Inflammatory macrophage (primary cell): ENCODE results near the gene KRTAP1-4.
"Not testable (repeated sequence)": the region's sequence is repeated elsewhere in the genome, so short reads cannot be mapped to it uniquely, and the experiment has no call there.

ENCODE experiments used
- DNase-seq, 2 donors: peaks; one replicate each; pipeline ENCODE4 v3.0.0-alpha.2; 2020 to 2022

The KRTAP1-4 gene

DNA sequence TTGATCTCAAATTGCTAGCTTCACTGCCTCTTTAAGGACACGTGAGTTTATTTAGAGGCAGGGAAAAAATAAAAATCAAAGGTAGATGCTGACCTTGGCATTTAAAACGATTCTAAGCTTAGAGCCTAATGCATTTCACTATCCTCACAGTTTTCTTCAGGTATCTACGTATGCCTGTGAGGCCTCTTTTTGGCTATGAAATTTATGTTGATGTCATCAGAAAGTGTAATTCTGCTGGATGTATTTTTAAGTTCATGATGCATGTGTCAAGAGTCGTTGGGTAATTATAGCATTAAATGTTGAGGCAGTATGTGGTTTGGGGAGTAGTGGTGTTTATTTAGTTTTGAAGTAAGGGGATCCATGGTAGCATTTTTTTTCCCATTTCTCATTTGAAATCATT, 26.1 kb downstream of the KRTAP1-4 start:
- DNase-seq = no peak

- DNase-seq = no peak
Measured at GRCh38 chr17:41002814-41003213, 27.2 kb downstream of the KRTAP1-4 start.

DNA sequence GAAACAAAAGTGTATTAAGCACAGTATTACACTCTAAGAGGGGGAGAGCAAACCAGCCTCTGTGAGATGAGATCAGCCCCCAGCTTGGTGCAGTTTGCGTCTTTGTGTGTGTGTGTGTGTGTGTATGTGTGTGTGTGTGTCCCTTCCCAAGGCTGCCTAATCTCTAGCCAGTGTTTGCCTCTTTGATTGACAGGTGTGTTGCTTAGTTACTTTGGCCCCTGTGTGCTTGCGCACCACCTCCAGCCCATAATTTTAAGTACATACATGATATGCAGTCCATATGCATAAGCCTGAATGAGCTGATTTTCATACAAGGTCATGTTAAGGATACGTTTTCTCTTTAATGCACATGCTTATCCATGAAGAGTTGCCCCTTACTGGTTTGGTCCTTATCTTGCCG, 28.2 kb downstream of the KRTAP1-4 start:
- no peak for DNase-seq

DNA sequence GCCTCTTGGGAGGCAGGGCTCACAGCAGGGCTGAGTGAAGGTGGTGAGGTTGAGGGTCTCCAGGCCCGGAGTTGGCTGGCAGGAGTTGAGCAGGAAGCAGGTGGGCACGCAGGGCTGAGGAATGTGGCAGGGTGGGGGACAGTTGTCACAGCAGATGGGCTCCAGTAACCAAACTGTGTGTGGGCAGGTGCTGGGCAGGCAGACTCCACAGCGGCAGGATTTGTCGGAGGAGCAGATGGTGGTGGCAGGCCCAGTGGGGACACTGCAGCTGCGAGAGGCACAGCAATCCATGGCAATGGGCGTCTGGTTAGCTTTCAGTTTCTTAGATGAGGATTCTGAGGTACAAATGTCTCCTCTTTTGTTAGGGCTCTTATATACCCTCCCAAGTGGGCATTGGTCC, 30.4 kb downstream of the KRTAP1-4 start, which contains the start of gene KRTAP3-2:
Gene KRTAP3-2 (minus strand): TSS at position 344 of the 400 bp plus-strand sequence. CDS start 53 bp downstream, at position 291.
- not testable (repeated sequence) for DNase-seq

DNA sequence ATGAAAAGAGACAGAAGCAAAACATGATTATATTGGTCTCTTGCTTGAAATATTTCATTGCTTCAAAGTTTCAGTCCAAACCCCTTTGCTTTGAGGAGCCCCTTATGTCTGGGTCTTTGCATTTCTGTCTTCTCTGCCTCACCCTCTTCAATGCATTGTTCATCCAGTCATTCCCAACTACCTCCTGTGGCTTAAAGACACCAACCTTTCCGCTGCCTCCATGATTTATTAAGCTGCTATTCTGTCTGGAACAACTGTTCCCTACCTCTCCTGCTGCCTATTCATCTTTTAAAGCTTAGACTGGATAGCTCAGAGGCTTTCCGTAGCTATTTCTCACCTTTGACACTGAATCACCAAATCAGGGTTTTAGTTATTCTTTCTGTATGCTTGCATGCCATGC, 32.6 kb downstream of the KRTAP1-4 start:
- DNase-seq = no peak

GRCh38 chr17:40996829-40997228, 33.2 kb downstream of the KRTAP1-4 start:
- no peak for DNase-seq

DNA sequence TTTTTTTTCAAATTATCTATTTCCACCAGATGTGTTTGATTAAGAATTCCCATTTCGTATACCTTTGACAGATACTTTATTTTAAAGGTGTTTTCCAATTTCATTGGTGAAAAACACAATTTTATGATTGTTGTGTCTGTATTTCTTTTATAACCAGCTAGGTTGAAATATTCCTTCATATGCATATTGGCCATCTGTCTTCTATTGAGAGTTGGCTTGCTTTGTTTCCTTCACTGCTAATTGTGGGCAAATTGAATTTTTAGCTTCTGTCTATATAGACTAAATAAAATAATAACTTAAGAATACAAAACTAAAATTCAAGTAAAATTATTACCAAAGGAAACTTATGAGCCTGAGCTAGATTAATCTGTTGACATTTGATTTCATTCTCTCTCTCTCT, 34.9 kb downstream of the KRTAP1-4 start:
- DNase-seq = no peak

DNA sequence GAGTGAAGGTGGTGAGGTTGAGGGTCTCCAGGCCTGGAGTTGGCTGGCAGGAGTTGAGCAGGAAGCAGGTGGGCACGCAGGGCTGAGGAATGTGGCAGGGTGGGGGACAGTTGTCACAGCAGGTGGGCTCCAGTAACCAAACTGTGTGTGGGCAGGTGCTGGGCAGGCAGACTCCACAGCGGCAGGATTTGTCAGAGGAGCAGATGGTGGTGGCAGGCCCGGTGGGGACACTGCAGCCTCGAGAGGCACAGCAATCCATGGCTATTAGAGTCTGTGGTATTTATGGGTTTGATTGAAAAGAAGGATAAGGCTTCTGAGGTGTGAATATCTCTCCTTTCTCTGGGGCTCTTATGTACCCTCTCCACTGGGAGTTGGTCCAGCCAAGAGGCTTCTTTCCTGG, 36.2 kb downstream of the KRTAP1-4 start, which contains the start of gene KRTAP3-3:
Gene KRTAP3-3 (minus strand): TSS at position 326 of the 400 bp plus-strand sequence. CDS start 67 bp downstream, at position 259.
- DNase-seq = no peak

GRCh38 chr17:40993084-40993483, 36.9 kb downstream of the KRTAP1-4 start:
- no peak for DNase-seq

- no peak for DNase-seq
Measured at GRCh38 chr17:40992666-40993065, 37.3 kb downstream of the KRTAP1-4 start.

DNA sequence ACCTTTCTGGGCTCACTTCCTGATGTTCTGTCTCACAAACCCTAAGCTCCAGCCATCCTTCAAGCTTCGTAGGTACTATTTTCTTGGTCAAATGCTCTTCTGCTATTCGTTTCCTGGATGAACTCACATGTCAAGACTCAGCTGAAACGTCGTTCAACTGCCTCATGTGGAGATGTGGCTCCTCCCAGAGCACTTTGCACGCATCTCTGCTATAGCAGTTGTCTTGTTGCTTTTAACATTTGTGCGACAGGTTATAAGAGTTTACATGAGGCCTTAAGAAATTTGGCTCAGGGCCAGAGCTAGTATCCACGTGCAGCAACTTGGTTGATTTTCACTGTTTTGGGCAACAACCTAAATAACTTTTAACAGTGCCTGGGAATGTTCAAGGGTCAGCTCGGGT, 43.1 kb downstream of the KRTAP1-4 start:
- no peak for DNase-seq

GRCh38 chr17:40984226-40984625, 45.8 kb downstream of the KRTAP1-4 start, which contains the start of gene KRT40:
KRT40 (minus strand) TSS chr17:40984326; CDS start chr17:40984273, 53 bp downstream.
- DNase-seq = no peak

DNA sequence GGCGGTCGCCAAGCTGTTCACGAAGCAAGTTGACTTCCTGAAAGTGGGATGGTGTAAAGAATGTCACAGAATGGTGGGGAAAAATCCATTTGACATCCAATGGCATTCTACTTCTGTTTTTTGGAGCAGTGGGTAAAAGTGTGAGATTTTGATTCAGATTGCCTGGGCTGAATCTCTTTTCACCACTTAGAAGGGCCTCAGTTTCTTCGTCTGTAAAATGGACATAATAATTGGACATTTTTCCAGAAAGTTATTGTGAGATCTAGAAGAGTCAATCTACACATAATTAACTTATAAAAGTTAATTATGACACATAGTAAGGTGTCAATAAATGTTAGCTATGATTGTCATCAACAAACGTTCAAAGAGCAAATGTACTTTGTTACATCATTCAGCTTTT, 48.9 kb downstream of the KRTAP1-4 start:
- DNase-seq = no peak

DNA sequence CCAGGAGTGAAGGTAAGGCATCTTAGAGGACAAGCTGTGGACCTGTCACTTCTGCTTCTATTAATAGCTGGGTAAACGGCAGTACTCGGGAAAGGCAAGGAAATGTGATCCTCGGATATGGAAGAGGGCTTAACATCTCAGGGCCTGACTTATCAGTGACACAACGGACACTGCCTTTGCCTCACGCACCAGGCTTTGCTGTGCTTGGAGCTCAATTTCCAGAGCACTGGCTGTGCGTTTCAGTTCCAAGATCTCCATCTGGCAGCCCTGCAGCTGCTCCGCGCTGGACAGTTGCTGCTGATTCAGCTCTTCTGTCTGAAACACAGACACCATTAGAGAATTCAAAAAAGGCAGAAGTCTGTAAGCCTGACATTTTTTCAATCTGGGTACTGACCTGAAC, 49.4 kb downstream of the KRTAP1-4 start:
- no peak for DNase-seq

DNA sequence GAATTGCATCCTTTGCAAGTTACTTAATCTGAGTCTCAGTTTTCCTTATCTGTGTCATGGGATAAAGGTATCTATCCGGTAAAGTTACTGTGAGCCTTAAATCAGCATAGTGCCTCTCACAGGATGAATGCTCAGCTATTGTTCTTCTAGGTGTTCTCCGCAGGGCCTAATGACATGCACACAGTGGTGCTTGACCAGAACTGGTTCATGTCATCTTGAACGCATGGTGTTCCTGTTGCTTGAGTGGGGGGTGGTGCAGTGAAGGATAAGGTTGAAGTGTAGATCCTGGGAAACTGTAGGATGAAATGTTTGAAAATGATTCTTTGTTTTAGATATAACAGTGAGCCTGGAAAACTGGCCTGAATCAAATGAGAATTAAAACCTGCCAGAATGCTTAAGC, 49.9 kb downstream of the KRTAP1-4 start:
- no peak for DNase-seq
